ENCODE results near the gene SDE2. TPM values are rescaled to one million over a fixed set of nuclear protein-coding genes. Genes with fewer than 3 reads are reported as not detected.

The SDE2 gene
- total and polyA plus RNA-seq, 10 donors, result 4.6 to 23.6 (median 20.9) TPM

DNA sequence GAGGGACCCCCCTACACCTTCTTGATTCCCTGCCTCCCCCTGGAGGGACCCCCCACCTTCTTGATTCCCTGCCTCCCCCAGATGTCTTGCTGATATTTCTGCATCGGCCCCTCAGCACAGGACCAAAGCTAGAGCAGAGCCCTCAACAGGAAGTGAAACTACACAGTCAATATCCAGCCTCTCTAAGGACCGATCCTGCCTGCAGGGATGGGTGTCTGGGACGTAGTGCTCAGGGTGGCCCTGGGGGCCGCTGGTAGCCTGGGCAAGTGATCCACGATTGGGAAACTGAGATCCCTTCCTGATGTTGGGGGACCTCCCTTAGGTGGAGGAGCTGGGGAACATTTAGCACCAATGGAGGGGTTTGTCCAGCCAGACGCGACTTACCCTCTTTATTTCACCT is 54.2 kb downstream of the SDE2 start:
- Histone ChIP-seq H3K4me3 (no peak overlapping the region), H3K36me3 (no peaks in the 10 kb centered on the region), H3K27me3 (replicated peaks in 1 of 7) (peaks cover 0 to 3% (median 0%) of the 10 kb centered on the region in 7 donors), H3K9me3 (no peaks in the 10 kb centered on the region), H3K4me1 (peaks cover 5 to 33% (median 21%) of the 10 kb centered on the region in 6 donors), H3K27ac (no peak overlapping the region)
- intact Hi-C loops (cut with DNase I; ENCODE audit: low total_unique reads), result no loop called here
- TF ChIP-seq POLR2A (IDR thresholded peaks at IDR 0.05) (no peak), POLR2AphosphoS5 (IDR thresholded peaks at IDR 0.05) (no peak)
- TF ChIP-seq, protein P1, sequence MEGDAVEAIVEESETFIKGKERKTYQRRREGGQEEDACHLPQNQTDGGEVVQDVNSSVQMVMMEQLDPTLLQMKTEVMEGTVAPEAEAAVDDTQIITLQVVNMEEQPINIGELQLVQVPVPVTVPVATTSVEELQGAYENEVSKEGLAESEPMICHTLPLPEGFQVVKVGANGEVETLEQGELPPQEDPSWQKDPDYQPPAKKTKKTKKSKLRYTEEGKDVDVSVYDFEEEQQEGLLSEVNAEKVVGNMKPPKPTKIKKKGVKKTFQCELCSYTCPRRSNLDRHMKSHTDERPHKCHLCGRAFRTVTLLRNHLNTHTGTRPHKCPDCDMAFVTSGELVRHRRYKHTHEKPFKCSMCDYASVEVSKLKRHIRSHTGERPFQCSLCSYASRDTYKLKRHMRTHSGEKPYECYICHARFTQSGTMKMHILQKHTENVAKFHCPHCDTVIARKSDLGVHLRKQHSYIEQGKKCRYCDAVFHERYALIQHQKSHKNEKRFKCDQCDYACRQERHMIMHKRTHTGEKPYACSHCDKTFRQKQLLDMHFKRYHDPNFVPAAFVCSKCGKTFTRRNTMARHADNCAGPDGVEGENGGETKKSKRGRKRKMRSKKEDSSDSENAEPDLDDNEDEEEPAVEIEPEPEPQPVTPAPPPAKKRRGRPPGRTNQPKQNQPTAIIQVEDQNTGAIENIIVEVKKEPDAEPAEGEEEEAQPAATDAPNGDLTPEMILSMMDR (IDR thresholded peaks at IDR 0.05 in 8 of 11, conservative IDR thresholded peaks at IDR 0.05 in 3 of 11), result no peak
- peak; percentile 70 for DNase-seq
- 48 to 56% (median 52%) methylated on average over 7 of the region's 7 CpGs for WGBS, 5 donors

DNA sequence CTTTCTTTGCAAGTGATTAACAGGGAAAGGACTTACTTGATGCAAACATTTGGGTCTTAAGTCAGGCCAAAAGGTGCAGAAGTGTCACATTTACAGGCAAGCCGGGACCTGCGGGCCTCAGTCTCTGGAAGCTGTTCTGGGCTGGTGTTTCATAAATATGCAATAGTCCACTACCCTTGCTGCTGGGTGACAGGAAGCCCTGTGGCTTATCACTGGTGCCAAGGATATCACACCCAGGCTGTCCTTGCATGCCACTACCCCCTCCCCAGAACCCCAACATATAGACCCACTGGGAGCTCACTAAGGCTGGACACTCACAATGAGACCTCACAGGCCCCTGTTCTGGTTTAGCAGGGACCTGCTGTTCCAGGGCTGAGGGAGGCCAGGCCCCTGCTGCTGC is 54.8 kb downstream of the SDE2 start:
- peak; percentile 35 for DNase-seq
- H3K27ac ChIP-seq, result no peak overlapping the region
- intact Hi-C loops (cut with DNase I; ENCODE audit: low total_unique reads), result no loop called here
- H3K9me3 ChIP-seq, result no peaks in the 10 kb centered on the region
- H3K4me1 ChIP-seq, result peaks cover 5 to 33% (median 21%) of the 10 kb centered on the region in 6 donors
- H3K4me3 ChIP-seq, result no peak overlapping the region
- H3K36me3 ChIP-seq, result no peaks in the 10 kb centered on the region
- 58 to 82% (median 69%) methylated on average over 2 of the region's 2 CpGs for WGBS, 5 donors
- TF ChIP-seq, protein P1 (IDR thresholded peaks at IDR 0.05 in 8 of 11, conservative IDR thresholded peaks at IDR 0.05 in 3 of 11), result no peak
- no peak for TF ChIP-seq POLR2AphosphoS5 (IDR thresholded peaks at IDR 0.05)
- TF ChIP-seq POLR2A (IDR thresholded peaks at IDR 0.05), result no peak
- H3K27me3 ChIP-seq (replicated peaks in 1 of 7), result peaks cover 0 to 8% (median 0%) of the 10 kb centered on the region in 7 donors

DNA sequence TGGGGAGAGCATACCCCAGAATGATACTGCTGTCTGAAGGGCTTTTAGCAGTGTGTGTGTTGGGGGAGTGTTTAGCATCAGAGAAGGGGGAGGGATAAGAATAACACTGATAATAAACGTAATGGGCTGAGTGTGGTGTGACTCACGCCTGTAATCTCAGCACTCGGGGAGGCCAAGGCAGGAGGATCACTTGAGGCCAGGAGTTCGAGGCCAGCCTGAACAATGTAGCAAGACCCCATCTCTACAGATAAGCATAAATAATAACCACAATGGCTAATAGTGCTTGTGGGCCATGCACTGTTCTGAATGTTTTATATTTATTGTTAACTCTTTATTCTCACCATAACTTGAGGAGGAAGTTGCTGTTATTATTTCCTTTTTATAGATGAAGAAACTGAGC is 55.6 kb downstream of the SDE2 start:
- H3K27me3 ChIP-seq (replicated peaks in 1 of 7), result peaks cover 0 to 13% (median 0%) of the 10 kb centered on the region in 7 donors
- no peaks in the 10 kb centered on the region for H3K36me3 ChIP-seq
- TF ChIP-seq POLR2A (IDR thresholded peaks at IDR 0.05), result no peak
- no peak for TF ChIP-seq POLR2AphosphoS5 (IDR thresholded peaks at IDR 0.05)
- TF ChIP-seq, protein P1 (IDR thresholded peaks at IDR 0.05 in 8 of 11, conservative IDR thresholded peaks at IDR 0.05 in 3 of 11), result no peak
- H3K27ac ChIP-seq, result no peak overlapping the region
- DNase-seq, result no peak
- WGBS, 5 donors, result 73 to 94% (median 84%) methylated on average over 4 of the region's 4 CpGs
- intact Hi-C loops (cut with DNase I; ENCODE audit: low total_unique reads), result no loop called here
- H3K4me3 ChIP-seq, result no peak overlapping the region
- H3K4me1 ChIP-seq, result peaks cover 5 to 33% (median 21%) of the 10 kb centered on the region in 6 donors
- H3K9me3 ChIP-seq, result no peaks in the 10 kb centered on the region

DNA sequence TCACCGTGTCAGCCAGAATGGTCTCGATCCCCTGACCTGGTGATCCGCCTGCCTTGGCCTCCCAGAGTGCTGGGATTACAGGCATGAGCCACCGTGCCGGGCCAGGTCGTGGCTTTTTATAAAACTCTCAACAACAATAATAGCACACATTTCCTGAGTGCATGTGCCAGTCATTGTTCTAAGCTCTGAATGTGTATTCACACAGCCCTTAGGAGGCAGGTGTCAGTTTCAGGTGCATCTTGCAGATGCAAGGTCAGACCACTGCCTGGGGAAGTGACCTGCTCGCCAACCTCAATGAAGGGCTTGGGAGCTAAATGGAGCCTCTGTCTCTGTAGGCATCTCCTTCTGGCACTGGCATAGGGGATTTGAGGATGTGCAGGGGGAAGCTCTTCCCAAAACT is 56.6 kb downstream of the SDE2 start:
- 42 to 54% (median 50%) methylated on average over 7 of the region's 7 CpGs for WGBS, 5 donors
- DNase-seq, result peak; percentile 27
- TF ChIP-seq, protein P1 (IDR thresholded peaks at IDR 0.05 in 8 of 11, conservative IDR thresholded peaks at IDR 0.05 in 3 of 11), result no peak
- peak in 1 of 3 donors; percentile 37 for TF ChIP-seq POLR2AphosphoS5 (IDR thresholded peaks at IDR 0.05)
- intact Hi-C loops (cut with DNase I; ENCODE audit: low total_unique reads), result no loop called here
- Histone ChIP-seq H3K9me3 (no peaks in the 10 kb centered on the region), H3K27me3 (replicated peaks in 1 of 7) (peaks cover 0 to 13% (median 0%) of the 10 kb centered on the region in 7 donors), H3K36me3 (no peaks in the 10 kb centered on the region), H3K4me1 (peaks cover 5 to 33% (median 21%) of the 10 kb centered on the region in 6 donors), H3K27ac (peak overlapping the region in 2 of 8 donors; percentile 3 to 46), H3K4me3 (no peak overlapping the region)
